ENCODE results near the gene PIBF1.
"Not testable (repeated sequence)": the region's sequence is repeated elsewhere in the genome, so short reads cannot be mapped to it uniquely, and the experiment has no call there.

PIBF1 gene

DNA sequence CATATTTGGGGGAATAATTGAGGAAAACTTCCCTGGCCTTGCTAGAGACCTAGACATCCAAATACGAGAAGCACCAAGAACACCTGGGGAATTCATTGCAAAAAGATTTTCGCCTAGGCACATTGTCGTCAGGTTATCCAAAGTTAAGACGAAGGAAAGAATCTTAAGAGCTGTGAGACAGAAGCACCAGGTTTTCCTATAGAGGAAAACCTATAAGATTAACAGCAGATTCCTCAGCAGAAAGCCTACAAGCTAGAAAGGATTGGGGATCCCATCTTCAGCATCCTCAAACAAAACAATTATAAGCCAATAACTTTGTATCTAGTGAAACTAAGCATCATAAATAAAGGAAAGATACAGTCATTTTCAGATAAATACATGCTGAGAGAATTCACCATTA, 114.9 kb downstream of the PIBF1 start:
- no peak for DNase-seq (ENCODE audit: low read depth in 2 of 2)

DNA sequence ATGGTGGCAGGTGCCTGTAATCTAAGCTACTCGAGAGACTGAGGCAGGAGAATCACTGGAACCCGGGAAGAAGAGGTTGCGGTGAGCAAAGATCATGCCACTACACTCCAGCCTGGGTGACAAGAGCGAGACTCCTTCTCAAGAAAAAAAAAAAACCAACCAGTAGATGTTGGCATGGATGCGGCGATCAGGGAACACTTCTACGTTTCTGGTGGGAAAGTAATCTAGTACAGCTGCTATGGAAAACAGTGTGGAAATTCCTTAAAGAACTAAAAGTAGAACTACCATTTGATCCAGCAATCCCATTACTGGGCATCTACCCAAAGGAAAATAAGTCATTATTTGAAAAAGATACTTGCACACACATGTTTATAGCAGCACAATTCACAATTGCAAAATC, 119.6 kb downstream of the PIBF1 start:
- DNase-seq (ENCODE audit: low read depth in 2 of 2) = not testable (repeated sequence)

DNA sequence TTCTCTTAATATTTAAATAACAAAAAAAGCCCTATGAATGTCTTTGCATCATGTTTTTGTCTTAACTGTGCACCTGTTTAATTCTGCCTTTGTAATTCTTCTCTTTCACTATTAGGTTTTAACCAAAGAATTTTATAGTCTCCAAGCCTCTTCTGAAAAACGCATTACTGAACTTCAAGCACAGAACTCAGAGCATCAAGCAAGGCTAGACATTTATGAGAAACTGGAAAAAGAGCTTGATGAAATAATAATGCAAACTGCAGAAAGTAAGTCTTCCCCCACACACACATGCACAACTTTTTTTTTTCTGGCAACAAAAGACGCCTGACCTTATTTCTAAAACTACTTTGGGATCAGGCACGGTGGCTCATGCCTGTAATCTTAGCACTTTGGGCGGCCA, 126.5 kb downstream of the PIBF1 start:
- no peak for DNase-seq (ENCODE audit: low read depth in 2 of 2)

DNA sequence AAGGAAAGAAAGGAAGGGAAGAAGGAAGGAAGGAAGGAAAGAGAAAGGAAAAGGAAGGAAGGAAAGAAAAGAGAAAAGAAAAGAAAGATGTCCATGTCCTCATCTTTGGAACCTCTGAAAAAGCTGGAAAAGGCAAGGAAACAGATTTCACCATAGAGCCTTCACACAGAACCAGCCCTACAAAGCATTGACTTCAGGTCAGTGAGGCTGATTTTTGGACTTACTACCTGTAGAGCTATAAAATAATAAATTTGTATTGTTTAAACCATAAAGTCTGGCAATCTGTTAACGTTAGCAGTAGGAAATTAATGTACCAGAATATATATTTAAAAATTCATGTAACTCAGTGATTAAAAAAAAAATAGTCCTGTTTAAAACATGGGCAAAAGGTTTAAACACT, 130.0 kb downstream of the PIBF1 start:
- DNase-seq (ENCODE audit: low read depth in 2 of 2) = no peak

DNA sequence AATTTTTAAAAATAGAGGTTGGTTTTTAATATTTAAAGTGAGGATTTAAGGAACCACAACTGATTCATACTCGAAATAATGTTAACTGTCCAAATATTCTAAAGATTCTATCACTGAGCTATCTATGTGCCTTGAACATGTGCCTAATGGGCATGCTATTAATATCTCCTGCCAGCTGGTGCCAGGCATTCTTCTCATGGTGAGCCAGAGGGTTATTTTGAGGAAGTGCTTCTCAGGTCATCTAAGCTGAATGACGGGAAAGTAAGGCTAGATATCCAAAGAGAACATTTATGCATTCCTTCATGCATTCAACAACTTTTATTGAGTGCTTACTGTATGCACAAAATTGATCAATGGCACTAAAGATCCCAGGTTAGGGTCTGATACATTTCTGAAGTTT, 138.2 kb downstream of the PIBF1 start:
- DNase-seq (ENCODE audit: low read depth in 2 of 2) = no peak

DNA sequence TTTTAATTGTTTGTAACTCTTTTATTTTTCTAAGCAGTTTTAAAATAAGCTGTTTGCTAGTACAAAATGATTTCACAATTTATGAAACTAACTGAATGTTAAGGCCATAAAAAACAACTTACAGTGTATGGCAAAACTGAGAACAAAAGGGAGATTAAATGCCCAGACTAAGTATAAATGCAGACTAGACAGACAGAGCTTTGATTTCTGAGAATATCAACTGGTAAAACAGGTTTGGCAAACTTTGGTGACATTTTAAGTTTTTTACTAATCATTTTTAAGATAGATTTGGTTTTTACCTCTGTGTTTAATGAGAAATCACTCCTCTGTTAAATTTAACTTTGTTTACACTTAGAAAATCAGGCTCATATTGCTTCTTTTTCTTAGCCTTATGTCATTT, 149.4 kb downstream of the PIBF1 start:
- DNase-seq (ENCODE audit: low read depth in 2 of 2) = no peak

DNA sequence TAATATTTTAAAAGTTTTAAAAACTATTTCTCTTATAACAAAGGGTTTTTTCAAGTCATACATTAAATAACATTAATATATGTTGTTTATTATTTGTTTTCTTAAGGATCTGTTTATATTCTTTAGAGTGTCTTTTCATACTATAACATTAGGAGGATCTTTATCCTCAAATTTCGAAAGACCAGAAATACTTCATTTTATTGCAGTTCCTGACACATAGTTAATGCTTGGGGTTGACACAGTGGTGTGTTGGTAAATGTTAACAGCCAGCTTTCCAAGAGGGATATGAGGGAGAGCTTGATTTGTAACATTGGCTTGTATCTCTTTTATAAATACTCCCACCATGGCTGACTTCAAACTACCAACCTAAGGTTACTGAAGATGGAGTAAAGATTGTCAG, 150.3 kb downstream of the PIBF1 start:
- DNase-seq (ENCODE audit: low read depth in 2 of 2) = no peak

DNA sequence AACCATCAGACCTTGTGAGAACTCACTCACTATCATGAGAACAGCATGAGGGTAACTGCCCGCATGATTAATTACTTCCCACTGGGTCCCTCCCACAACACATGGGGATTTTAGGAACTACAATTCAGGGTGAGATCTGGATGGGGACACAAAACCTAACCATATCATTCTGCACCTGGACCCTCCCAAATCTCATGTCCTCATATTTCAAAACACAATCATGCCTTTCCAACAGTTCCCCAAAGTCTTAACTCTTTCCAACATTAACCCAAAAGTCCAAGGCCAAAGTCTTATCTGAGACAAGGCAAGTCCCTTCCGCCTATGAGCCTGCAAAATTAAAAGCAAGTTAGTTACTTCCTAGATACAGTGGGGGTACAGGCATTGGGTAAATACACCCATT, 164.3 kb downstream of the PIBF1 start:
- not testable (repeated sequence) for DNase-seq (ENCODE audit: low read depth in 2 of 2)

DNA sequence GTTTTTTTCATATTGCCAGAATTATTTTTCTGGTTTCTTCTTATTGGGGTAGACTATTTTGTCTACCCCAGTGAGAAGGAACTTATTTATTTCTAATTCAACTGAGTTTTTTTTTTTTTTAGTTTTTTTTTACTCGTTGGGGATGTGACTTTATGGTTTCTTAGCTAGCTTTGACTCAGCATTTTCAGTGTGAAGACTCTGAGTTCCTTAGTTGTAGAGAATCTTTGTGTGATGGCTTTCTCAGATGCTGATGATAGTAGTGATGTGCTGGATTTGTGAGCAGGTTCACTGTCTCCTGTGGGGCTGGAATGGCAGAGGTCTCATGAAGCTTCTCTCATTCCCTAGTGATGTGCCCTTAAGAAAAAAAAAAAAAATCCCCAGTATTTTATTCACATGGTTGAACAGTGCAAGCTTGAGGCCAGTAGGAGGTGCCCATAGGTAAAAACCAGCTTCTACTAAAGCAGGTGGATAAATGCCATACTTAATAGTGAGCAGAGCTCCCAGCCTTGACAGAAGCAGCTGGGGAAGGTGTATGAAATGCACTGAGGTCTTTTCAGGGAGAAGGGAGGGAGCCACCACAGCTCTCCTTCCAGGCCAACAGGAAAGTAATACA, 170.7 kb downstream of the PIBF1 start:
- no peak for DNase-seq (ENCODE audit: low read depth in 2 of 2)

DNA sequence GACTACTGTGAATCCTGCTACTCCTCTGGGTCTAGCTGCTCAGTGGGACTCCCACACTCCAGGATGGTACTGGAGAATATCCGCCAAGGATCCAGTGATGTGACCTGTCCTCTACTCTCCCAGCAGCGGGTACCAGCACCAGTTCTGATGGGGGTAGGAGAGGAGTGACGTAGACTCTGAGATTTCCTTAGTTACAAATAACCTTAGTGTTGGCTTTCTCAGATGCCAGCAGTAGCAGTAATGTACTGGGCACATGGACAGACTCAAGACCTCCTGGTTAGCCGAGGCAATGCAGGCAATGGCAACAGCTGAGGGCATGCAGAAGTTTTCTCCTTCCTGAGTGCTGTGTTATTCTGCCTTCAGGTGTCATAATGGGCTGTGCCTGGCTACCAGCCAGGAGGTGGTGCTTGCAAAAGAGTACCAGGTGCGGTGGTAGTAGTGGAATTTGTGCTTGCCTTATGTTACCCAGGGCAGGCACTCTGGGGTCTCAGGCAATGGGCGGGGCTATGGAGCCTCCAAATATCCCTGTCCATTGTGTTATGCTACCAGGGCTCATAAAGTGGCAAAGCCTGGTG, 171.5 kb downstream of the PIBF1 start:
- DNase-seq (ENCODE audit: low read depth in 2 of 2) = no peak

DNA sequence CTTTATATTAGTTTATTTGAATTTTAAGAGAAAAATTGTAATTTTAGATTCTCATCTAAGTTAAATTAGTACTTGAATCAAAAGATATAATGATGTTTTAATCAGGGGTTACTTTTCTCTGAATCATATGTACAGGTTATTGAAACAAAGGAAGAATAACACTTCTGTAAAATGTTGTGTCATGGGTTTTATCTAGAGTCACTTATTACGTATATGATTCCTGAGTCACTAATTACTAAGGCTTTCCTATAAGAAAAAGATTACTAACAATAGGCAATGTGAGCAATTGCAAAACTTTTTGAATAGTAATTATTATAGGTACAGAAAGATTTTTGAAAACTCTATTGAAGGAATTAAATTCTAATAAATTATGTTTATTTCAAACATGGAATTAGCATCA, 177.7 kb downstream of the PIBF1 start:
- DNase-seq (ENCODE audit: low read depth in 2 of 2) = no peak

DNA sequence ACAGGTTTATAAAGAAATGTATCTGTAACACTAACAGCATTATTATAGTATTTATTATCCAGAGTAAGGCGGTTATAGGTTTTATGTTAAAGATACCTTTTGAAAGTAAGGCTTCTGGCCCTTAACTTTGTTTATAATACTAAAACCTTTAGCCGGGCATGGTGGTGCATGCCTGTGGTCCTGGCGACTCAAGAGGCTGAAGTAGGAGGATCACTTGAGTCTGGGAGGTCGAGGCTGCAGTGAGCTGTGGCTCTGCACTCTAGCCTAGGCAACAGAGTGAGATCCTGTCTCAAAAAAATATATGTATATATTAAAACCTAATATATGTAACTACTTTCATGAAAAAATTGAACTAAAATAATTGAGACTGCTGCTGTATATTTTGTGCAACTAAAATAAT, 178.2 kb downstream of the PIBF1 start:
- DNase-seq (ENCODE audit: low read depth in 2 of 2) = no peak

DNA sequence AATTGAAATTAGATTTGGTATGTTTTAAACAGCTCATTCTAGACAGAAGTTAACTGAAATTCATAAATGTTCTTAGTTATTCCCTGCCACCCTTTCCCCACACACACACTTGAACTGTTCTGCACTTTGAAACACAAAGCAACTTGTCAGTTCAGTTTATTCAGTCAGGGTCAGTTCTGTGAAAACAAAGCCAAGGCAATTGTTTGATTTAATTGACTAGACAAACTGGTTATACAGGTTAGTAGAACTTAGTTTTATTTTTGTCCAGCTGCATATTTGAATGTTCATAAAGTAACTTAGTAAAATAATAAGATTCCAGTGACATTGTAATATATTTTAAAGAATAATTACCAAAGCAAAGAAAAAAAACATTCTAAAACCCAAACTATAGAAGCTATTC, 178.6 kb downstream of the PIBF1 start:
- DNase-seq (ENCODE audit: low read depth in 2 of 2) = no peak

DNA sequence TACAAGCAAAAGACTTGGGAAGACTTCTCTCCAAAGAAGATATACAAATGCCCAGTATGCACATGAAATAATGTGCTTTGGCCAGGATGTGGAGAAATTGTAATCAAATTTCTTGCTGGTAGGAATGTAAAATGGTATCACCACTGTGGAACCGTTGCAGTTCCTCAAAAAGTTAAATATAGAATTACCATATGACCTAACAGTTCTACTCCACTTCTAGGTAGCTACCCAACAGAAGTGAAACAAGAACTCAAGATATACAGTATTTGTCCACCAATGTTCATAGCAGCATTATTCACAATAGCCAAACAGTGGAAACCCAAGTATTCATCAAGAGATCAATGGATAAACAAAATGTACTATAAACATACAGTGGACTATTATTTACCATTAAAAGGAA, 181.8 kb downstream of the PIBF1 start:
- DNase-seq (ENCODE audit: low read depth in 2 of 2) = no peak

DNA sequence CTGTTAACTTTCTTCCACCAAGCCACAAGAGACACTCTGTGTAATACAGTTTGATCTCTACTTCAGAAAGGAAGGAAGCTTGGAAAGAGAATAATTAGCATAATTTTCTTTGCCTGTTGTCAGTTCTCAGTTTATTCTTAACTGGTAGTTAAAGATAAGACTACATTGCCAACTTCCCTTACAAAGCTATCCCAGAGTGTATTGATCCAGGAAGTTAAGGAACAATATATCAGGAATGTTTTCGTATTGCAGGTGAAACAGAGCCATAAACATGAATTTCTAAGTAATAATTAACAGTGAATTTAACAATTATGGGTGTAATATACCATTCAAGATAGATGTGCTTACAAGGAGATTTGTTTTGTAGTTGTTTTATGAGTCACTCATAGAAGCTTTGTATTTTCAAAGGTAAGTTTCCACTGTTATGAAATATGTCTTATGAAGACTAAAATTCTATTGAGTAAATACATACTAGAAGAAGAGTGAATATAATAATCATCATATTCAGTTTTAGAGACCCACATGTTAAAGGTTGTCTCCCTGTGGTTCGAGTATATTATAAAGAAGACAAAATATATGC, 188.5 kb downstream of the PIBF1 start:
- DNase-seq (ENCODE audit: low read depth in 2 of 2) = no peak

DNA sequence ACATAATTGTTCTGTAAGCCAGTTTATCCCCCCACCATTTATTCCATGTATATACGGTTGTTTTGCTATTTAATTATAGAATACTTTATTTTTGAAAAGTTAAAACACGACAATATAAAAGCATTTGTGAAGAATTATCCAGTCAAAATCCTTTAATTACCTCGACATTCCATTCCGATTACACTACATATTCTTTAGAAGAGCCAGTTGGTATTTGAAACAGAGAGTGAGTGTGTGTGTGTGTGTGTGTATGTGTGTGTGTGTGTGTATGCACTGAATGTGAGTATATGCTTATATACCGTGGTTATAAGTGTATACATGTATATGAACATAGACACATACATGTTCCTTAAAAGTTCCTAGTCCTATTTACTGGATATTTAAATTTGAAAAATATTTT, 189.0 kb downstream of the PIBF1 start:
- no peak for DNase-seq (ENCODE audit: low read depth in 2 of 2)

DNA sequence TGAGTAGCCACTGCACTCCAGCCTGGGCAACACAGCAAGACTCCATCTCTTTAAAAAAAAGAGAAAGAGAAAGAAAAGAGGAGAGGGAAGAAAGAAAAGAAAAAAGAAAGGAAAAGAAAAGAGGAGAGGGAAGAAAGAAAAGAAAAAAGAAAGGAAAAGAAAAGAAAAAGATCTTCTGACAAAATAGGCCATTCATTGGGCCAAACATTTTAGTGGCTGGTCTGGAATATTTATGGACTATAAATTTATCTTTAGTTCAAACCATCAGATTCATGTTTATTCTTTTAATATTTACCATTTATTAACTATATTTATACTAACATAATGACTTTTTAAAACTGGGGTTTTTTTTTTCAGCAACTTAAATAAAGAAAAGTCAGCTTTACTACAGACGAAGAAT, 191.3 kb downstream of the PIBF1 start:
- no peak for DNase-seq (ENCODE audit: low read depth in 2 of 2)

DNA sequence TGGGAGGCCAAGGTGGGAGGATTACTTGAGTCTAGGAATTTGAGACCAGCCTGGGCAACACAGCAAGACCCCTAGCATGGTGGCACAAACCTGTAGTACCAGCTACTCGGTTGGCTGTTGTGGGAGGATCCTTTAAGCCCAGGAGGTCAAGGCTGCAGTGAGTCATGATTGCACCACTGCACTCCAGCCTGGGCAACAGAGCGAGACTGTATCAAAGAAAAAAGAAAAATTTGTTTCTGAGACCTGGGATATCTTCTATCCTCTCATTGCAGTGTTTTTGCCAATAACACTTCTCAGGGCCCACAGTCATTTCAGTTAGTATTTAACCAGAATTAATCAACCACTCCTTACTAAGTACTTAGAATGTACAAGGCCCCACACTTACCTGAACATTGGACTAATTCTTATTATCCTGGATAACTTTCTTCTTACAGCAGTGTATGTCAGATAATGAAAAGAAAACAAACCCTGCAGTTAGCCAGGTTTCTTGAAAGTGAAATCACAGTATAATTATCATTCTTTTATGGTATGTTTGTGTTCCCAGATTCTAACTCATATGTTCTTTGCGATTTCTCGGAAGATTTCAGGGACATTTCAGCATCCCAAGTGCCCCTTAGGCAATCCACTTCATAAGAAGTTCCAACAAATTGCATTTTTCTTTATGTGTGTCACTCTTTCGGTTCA, 201.3 kb downstream of the PIBF1 start:
- no peak for DNase-seq (ENCODE audit: low read depth in 2 of 2)

DNA sequence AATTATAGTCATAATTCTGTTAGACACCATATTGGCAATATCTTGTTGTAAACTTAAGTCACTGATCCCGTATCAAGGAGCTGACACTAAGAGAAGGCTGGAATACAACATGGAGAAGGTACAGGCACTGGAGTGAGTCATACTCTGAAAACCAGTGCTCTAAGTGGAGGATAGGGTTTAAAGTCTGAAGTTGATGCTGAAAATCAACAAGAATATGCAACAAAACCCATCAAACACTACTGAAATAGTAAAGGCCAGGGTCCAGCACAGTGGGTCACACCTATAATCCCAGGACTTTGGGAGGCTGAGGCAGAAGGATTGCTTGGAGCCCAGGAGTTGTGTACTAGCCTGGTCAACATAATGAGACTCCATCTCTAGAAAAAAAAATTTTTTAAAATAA, 203.7 kb downstream of the PIBF1 start:
- DNase-seq (ENCODE audit: low read depth in 2 of 2) = no peak

DNA sequence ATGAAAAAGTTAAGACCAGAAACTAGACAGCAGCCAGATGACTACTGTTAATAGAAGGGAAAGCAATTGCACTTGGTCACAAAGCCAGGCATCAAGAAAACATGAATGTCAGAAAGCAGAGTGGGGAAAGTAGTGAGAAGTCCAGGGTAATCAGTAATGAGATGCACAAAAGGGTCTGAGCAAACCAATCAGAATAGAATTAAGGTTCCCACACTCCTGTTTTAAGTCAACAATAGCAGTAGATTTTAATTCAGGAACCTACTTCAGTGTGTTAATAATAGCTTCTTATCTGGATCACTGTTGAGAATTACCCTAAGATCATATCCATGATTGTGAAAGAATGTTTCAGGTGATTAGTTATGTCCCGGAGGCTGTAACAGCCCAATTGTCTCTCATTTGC, 204.3 kb downstream of the PIBF1 start:
- DNase-seq (ENCODE audit: low read depth in 2 of 2) = no peak

DNA sequence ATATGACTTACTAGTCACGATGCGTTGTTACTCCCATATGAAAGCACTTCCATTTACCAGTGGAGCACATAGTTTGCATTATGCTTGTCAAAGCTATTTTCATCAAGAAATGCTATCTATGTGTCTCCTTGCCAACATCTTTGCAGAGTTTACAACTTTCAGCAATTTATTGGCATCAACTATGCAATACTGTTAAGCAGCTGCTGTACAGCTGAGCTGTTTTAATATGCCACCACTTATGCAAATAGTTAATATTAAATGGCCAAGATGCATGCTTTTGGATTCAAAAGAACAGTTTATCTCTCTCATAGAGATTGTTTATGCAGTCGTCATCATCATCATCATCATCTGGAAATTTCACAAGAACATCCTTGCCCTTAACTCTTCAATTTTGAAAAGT, 209.0 kb downstream of the PIBF1 start:
- DNase-seq (ENCODE audit: low read depth in 2 of 2) = no peak

DNA sequence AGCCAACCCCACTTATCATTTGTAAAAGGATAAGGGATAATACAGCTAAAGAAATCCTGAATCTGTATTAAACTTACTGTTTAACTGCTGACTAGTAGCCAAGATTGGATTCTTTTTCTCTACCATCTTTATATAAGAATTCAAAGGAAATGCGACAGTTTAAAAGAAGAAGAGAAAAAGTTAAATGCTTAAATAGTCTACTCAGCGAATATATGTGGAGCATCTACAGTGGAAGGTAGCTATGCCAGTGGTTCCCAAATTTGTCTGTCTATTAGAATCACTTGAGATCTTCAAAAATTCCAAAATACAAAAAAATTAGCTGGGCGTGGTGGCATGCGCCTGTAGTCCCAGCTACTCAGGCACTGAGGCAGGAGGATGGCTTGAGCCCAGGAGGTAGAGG, 216.1 kb downstream of the PIBF1 start:
- no peak for DNase-seq (ENCODE audit: low read depth in 2 of 2)

DNA sequence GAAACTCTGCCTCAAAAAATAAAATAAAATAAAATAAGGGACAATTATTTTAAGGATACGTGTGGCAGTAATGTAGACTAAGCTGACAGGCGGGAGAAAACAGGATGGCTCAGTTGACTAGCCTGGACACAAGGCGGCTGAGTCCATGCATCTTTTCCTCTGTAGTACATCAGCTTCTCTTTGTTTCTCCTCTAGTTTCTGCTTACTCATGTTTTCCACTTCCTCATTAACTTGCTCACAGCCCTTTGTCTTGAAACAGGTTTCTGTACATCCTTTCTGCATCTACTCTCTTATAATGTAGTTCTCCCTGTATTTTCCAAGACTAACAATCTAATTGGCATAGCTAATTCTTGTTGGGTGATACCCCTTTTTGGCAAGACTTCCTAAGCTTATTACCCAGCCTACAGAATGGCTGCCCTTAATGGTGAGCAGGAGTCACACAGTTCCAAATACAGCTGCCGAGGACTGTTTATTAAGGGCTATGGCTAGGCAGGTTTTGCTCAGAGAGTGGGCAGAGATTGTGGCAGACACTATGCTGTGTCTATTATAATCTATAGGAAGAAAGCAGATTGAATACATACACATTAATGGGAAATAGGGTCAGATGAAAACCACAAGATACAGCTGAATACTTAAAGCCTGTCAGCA, 218.2 kb downstream of the PIBF1 start:
- DNase-seq (ENCODE audit: low read depth in 2 of 2) = no peak
